G401.6 (cell line): ENCODE results near the gene SMIM29.

Source experiments
- FAIRE-seq: peaks from 2 replicates; lab custom pipeline; 2012; peaks lifted over from hg19 to GRCh38; lab: Jason Lieb, UNC

Gene SMIM29

DNA sequence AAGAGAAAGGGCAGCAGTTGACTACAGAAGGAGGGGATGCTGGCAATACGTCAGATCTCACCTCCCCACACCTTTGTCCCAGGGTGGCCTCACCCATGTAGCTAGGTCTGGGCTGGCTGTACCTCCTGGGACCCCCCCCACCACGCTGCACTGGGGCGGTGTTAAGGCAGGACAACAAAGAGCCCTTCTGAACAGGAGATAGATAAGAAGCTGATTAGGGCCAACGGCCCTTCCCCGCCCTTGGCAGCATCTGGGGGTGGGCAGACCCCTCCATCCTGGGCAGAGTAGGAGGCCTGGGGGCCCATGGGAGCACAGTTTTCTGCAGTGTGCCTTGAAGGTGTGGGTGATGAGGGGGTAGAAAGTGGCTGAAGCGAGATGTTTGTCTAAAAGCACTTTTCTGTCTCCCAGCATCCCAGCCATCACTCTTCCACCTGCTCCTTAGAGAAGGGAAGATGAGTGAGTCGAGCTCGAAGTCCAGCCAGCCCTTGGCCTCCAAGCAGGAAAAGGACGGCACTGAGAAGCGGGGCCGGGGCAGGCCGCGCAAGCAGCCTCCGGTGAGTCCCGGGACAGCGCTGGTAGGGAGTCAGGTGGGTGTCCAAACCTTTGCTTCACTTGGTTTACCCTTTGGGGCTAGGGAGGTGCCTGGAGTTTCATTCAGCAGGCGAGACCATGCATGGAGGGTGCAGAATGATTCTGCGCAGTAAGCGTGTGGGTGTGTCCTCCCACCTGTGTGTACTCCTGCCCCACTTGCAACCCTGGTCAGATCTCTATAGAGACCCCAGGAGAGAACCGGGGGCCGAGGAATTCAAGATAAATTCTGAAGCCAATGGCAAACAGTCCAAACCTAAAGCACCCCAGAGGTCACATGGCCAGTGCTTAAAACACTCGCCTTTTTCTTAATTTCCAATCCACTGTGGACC lies 8.2 kb downstream of the SMIM29 start:
- no peak for FAIRE-seq

DNA sequence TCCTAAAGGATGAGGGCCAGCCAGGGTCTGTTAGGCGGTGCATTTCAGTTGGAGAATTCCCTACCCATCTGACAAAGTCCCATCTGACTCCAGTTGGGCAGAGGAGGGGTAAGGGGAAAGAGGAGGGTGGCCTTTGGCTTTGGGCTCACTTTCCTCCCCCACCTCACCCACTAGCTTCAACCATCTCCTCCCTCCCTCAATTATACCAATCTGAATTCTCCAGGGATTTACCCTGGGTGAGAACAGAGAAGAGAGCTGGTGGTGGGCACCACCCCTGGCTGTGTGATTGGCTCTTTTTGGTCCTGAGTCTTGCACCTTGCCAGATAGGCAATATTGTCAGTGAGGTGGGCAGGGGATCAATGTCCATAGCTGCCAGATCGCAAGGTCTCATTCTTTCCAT lies 8.9 kb downstream of the SMIM29 start:
- no peak for FAIRE-seq

DNA sequence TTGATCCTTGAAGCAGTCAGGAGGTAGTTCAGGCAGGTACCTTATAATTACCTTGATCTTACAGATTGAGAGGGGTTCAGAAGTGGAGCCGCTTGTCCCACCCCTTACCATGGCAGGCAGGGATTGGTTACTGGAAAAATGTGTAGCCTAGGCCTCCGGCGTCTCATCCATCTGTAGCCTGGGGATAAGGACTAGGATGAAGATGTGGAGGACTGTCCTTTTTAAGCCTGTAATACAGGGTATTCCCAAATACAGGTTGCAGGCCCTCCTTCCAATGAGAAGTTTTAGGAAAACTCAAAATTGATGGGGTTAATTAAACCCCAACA lies 9.3 kb downstream of the SMIM29 start:
- no peak for FAIRE-seq

DNA sequence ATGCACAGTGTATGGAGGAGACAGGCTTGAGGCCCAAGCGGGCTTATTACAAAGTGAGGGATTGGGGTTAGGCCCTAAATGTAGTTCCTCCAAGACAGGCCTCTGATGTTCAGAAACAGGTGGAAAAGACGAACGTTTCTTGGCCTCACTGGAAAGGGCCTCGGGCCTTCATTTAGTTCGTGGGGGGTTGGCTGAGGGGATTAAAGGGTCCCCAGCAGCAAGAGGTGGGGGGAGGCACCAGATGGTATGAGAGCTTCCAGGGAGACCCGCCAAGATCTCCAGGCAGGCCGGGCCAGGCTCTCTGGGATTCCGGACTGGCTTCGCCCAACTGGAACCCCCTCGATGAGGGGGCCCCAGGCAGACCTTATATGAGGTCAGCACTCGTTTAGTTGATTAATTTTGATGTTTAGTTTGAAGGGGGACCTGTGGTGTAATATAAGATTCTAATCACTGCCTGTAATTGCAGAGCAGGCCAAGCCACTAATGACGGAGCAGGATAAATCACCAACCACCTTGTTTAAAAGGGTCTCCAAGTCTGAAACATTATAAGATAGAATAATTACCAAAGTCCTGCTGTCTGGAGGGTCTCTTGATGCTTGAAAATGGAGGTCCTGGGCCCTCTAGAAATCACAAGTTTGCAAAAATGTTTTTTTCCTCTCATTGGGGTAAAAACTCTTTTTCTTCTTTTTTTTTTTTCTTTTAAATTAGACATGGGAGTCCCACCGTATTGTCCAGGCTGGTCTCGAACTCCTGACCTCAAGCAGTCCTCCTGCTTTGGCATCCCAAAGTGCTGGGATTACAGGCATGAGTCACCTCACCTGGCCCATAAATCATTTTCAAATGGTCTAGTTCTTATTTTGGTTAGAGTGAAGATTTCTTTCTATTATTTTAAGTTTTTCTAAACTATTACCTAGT lies 10.0 kb downstream of the SMIM29 start:
- no peak for FAIRE-seq

DNA sequence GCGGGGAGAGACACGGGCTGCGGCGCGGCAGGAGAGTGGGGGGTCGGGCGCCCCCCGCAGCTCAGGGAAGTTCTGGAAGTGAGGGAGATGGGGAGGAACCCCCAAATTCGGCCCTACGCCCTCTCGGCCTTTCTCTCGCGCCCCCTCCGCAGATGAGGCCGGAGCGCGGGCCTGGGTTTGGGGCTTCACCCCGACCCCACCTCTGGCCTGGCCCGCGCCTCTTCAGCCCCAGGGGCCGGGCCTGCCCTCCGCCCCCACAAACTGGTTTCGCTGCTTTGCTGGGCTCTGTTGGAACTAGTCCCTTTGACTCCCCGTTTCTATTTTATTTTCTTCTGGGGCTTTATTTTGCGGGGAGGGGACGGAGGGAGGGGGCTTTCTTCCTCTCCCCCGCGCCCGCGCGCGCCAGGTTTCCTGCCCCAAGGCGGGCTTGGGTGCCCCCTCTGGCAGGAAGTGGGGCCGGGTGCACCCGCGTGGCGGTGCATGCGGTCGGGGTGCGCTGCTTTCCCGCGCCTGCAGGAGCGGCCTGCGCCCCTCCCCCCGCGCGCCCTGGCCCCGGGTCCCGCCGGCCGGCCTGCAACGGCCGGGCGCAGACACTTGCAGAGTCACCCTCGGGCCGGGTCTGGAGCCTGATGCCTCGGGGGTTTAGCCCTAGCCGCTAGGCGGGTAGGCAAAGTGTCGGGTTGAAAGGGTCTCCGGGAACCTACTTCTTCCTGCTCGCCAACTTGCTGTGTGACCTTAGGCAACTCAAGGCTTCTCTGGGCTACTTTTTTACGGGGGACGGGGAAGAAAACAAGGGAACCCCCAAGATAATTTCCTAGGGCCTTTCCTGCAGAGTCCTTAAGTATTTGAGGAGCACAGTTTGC lies 10.9 kb downstream of the SMIM29 start:
- FAIRE-seq = no peak

DNA sequence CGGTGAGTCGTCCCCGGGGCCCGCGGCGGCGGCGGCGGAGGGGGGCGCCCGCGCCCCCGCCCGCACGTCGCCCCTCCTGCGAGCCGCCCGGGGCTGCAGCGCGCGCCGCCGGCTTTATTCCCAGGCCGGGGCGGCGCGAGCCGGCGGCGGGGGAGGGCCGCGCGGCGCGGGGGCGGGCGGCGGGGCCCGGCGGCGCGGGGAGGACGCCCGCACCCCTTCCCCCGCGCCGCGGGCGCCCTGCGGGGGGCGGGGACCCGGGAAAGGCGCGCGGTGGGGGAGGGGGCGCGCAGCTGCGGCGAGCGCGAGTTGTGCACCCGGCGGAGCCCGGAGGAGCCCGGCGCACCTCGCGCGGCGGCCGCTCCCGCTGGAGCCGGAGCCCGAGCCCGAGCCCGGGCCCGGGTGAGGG lies 11.5 kb downstream of the SMIM29 start:
- no peak for FAIRE-seq

DNA sequence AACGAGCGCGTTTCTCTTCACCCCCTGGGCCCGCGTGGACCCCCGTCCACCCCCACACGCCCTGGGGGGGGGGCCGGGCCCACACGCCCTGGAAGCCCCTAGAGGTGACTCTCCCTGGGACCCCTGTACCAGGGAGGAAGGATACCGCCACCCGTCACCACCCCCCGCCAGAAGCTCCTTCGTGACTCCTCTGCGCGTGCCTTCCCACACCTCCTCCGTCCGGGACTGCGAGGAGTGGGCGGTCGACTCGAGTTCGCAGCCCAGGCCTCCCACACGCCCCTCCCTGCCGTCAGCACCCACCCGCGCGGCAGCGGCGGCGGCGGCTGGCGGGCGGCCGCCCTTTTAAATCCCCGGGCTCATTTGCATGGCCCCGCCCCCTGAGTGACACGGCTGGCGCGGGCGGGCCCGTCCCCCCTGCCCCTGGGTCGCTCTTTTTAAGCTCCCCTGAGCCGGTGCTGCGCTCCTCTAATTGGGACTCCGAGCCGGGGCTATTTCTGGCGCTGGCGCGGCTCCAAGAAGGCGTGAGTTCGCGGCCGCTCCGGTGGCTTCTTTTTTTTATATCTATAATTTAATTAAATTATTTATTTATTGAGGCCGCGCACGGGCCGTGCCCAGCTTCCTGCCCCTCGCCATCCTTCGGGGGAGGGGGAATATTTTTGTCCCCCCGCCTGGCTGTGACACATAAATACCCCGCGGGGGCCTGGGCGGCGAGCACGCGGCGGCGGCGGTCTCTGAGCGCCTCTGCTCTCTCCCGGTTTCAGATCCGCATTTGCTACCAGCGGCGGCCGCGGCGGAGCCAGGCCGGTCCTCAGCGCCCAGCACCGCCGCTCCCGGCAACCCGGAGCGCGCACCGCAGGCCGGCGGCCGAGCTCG lies 12.1 kb downstream of the SMIM29 start, which contains the start of gene HMGA1:
Gene HMGA1, plus strand, starts transcription at position 431 of the 873 bp plus-strand sequence. CDS start 3,908 bp downstream, outside the sequence.
- peak; percentile 86 for FAIRE-seq

DNA sequence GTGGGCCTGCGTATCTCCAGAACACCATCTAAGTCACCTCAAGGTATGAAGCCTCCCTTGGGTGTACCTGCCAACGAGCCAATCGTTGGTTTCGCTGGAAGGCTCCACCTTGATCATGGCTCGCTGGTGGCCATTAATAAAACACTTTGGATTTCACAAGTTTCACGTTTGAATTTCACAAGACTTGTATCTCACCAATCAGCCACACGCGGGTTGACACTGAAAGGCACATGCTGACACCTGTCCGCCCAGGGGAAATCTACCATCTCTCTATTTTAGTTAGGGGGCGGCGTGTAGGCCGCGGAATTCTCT lies 12.7 kb downstream of the SMIM29 start:
- peak; percentile 61 for FAIRE-seq

DNA sequence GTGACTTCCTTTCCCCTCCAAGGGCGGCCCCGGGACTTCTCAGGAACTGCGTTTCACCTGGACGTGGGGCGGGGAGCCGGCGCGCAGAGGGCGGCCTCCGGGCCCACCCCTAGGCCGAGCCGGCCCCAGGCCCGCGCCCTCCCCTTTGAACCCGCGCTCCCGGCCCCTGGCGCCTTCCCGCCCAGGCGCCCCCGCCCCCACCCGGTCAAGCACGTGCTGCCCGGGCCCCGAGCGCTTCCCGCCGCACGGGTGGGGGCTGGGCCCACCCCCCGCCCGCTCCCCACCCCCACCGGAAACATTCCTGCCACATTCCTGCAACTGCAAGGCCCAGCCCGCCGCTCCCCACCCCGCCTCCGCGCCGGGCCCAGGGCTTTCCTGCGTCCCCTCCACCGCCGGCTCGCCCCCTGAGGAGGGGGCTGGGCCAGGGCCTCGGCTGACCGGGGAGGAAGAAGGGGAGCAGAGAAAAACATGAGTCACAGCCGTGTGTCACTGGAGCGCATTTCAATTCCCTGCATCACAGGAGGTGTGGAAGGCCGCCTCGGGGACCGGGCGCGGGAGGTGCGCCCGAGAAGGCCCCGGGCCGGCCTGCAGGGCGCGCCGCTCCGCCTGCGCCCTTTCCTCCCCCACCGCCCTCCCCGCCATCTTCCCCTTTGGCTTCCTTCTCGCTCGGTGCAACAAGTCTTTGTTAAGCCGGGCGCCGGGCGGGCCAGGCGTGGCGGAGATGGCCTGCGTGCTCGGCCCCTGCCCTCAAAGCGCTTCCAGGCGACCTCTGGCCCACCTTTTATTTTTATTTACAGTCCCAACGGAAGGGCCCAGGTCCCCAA lies 13.3 kb downstream of the SMIM29 start:
- peak; percentile 25 for FAIRE-seq

DNA sequence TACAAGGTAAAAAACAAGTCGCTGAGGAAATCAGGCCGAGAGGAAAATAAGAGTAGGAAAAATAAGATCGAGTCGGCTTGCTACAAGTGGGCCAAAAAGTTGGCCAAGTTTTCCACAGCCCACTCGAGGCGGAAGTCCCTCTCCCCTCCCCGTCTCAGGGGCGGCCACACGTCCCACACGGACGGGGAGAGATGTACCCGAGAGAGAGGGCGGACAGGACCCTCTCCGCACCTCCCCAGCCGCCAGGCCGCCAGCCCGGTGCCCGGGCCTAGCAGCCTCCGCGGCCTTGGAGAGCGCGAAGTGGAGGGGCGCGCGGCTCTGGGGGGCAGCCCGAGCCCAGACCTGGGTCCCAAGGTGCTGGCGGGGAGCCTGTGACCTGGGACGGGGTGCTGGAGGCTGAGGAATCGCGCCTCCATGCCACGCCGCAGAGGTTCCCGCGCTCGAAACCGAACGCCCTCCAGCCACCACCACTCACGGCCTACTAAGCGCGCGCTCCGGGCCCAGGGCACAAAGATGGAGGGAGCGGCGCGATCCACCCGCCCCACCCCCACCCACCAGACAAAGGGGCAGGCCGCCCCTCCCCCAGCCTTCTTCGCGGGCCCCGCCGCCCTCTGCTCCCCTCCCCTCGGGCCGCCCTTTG lies 14.0 kb downstream of the SMIM29 start:
- no peak for FAIRE-seq

DNA sequence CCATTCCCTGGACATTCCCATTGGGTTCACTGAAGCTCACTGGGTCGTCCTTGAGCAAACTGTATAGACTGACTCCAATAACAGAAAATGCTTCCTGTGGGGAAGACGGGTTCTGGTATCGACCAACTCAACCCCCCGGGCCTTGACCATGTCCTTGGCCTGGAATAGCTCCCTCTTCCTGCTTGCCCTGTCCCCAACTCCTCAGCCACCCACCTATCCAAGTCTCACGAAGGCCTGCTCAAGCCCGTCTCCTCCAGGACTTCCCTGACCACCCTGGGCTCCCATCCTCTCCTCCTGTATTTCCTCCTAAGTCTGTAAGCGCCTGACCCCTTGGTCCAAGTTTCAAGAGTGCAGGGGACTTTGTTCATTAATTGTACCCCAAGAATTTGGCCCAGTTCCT lies 14.9 kb downstream of the SMIM29 start:
- no peak for FAIRE-seq

DNA sequence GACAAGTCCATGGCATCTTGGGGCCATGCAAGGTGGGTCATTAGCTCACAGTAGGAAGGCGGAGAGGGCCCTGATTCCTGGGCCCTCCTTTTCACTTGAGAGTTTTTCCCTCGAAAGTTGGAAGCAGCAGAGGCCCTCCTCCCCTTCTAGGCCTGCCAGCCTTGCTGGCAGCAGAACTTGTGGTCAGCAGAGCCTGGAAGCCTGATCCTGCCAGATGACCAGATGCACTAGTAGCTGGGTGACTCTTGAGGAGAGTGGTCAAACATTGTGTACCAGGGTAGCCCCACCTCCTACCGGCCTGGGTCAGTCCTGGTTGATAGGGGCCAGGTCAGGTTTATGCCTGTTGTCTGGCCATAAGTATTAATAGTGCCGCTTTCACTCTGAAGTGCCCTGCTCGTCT lies 15.9 kb downstream of the SMIM29 start:
- FAIRE-seq = no peak

DNA sequence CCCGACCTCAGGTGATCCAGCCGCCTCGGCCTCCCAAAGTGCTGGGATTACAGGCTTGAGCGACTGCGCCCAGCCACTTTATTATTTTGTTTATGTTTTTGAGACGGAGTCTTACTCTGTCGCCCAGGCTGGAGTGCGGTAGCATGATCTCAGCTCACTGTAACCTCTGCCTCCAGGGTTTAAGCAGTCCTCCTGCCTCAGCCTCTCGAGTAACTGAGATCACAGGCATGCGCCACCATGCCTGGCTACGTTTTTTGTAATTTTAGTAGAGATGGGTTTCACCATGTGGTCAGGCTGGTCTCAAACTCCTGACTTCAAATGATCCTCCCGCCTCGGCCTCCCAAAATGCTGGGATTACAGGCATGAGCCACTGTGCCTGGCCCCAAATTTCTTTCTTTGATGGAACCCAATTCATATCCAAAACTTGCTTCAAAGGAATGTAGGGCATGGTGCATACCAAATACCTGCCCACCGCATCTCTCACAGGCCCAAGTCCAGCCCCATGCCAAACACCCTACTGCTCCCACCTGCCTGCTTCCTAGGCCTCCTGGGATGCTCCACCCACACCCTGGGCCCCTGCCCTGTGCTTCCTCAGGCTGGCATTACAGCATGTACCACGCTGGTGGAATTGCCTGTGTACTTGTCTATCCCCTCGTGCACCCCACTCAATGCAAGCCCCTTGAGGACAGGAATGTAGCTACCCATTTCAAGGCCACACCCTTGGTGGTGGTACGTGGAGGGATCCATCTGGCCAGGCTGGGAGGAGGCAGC lies 17.1 kb downstream of the SMIM29 start:
- no peak for FAIRE-seq

DNA sequence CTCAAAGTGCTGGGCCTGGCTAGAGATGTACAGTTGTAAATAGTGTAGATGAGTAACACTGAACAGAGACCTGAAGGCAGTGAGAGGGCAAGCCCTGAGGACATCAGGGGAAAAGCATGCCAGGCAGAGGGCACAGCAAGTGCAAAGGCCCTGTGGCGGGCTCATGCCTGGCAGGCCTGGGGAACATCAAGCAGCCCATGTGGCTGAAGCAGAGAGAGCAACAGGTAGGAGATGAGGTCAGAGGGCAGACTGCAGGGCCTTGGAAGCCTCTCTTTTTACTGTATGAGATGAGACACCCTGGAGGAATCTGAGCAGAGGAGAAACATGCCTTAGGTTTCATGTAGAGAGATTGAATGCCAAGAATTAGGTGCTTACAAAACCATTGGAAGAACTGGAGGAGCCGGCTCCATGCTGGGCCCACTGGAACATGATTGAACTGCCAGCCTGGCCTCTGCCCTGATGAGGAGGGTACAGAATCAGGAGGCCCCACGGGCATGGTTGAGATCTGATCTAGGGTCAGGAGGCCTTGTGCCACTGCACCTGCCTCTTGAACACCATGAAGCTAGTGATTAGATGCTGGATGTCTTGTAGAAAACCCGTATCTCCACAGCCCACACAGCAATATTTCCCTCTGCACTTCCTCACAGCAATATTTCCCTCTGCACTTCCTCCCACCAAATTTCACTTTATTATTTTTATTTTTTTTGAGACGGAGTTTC lies 18.0 kb downstream of the SMIM29 start:
- FAIRE-seq = no peak

DNA sequence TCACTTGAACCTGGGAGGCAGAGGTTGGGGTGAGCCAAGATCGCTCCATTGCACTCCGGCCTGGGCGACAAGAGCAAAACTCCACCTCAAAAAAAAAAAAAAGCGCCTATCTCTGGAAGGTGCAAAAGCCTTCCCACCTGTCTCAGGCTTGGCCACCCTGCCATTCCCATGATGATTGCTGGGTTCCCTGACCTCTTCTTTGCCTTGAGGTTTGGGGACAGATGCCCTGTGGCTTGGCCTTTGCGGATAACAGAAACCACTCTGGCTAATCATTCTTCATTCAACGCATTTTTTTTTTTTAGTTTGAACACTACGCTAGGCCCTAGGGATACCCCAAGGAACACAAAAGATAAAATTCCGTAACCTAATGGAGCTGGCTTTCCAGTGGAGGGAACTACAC lies 18.9 kb downstream of the SMIM29 start:
- FAIRE-seq = no peak

DNA sequence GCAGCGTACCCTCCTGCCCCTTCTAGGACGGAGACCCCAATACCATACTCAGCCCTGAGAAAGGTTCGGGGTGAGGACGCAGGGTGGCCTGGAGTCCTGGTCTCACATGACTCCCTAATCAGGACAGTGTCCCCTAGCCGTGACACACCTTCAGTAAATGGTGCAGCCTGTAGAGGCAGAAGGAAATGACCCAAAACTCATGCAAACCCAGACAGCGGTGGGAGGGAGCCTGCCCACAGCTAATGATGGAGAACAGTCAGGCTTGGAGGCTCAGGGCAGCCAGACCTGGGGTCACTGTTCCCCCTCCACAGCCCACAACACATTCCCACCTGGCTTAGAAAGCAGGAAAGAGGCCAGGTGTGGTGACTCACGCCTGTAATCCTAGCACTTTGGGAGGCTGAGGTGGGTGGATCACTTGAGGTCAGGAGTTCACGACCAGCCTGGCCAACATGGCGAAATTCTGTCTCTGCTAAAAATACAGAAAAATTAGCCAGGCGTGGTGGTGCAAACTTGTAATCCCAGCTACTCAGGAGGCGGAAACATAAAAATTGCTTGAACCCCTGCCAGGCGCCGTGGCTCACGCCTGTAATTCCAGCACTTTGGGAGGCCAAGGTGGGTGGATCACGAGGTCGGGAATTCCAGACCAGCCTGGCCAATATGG lies 20.9 kb downstream of the SMIM29 start:
- FAIRE-seq = no peak

DNA sequence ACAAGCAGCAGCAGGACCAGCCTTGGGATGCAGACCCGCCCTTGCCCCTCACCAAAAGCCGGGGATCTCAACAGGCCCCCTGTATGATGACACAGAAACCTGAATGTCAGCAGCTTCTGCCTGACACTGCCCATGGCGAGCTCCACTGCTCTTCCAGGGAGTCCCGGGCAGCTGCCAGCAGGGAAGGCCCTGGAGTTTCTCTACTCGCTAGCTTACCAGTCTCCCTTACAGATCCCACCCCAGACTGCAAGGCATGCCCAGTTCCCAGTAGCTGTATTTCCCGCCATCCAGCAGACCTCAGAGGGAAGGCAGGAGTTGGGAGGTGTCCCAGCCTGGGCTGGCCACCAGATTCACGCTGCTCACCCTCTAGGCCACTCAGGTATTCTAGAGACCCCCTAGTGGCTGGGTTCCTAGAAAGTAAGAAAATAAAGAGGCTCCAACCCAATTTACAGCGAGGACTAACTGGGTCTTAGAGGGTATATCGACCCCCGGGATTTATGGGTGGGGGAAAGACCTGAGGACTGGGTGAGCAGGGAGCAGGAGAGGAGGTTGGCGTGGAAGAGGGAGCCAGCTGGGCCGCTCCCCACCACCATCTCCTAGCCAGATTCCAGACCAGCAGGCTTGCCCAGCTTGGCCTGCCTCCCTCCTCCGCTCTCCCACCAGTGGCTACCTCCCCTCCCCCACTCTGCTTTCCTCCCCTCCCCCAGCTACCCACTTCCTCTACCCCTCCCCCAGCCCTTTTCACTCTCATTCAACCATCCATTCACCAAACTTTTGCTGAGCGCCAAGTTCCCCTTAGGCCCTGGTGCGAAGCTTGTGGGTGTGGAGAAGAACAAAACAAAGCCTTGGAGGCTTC lies 21.8 kb downstream of the SMIM29 start:
- no peak for FAIRE-seq
